ENCODE measurements around the gene ZBTB2.

Gene ZBTB2

DNA sequence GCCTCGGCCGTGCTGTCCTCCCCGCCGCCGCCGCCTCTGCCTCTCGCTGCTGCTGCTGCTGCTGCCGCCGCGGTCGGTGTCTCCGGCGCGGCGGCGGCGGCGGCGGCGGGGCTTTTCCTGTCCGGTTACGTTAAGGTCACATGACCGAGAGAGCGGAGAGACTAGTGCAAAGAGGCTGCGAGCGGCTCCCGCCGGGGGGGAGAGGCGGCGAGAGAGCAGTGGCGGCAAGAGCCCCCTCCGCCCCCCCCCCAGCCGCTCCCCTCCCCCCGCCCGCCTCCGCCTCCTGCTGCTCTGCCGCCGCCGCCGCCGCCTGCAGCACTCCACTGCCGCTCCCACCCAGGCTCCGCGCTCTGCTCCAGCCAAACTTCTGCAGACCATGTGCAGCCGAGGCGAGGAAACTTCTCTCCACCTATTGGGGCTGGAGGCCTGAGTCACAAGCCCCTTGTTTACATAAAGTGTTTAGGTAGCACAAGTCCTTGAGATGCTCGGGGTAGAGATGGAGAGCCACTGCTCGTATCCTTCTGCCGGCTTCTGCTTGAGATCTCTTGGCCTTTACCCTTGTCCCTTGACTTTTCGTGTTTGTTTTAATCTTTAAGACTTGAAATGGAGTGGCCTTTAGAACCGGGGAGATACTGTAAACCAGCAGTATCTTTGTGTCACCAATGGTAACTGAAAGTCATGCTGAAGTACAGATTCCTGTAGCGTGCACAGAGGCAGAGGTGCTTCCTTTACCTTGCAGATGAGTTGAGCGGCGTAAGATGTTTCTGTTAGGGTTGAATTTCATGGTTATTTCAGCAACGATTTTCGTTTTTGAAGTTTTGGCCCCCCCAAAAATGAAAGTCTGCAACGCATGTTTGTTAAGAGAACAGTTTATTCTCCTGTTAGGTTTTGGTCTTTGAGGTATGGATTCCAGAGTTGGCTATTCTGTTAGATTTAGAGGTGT lies at the start of gene ZBTB2:
Gene ZBTB2 (minus strand): TSS at position 89 of the 943 bp plus-strand sequence. CDS start 17,922 bp downstream, outside the sequence.
- peak; percentile 62 for DNase-seq (ENCODE audit: low spot score)

DNA sequence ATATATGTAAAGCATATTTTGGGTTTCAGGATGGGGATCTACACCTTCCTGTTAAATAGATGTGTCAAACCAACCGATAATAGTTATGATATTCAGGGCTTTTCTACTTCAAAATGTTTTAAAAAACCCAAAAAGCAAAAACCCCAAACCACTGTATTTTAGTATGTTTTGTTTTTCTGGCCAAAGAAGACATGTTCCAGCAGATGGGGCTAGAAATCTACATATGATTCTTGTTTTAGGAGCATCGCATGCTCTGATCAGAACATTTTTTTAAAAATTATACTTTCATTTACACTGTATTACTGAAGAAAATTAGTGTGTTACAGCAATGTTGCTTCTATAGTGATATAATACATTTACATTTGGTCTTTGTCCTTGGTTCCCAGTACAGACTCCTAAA lies 49.6 kb upstream of the ZBTB2 start:
- DNase-seq (ENCODE audit: low spot score) = no peak

DNA sequence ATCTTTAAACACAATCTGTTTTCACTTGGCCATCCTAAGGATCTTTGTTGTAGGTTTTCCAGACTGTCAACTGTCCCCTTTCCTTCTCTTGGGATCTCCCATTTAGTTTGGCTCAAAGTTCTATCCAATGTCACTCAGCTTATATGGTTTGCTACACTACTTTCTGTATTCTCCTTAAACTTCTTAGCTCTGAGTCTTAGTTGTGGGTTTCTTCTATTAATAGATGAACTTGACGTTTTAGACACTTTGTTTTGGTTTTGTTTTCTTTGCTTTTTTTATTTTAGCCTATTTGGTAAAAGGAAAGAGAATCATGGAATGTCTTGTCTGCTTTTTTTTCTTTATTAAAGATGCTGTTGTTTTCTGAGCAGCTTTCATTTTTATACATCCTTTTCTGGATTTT lies 49.1 kb upstream of the ZBTB2 start:
- no peak for DNase-seq (ENCODE audit: low spot score)

- no peak for DNase-seq (ENCODE audit: low spot score)
These were observed 46.0 kb upstream of the ZBTB2 start for GRCh38 chr6:151437401-151437800.

GRCh38 chr6:151436802-151437201 lies 45.4 kb upstream of the ZBTB2 start:
- no peak for DNase-seq (ENCODE audit: low spot score)

- DNase-seq (ENCODE audit: low spot score) = no peak
These were observed 44.9 kb upstream of the ZBTB2 start for GRCh38 chr6:151436300-151436699.

DNA sequence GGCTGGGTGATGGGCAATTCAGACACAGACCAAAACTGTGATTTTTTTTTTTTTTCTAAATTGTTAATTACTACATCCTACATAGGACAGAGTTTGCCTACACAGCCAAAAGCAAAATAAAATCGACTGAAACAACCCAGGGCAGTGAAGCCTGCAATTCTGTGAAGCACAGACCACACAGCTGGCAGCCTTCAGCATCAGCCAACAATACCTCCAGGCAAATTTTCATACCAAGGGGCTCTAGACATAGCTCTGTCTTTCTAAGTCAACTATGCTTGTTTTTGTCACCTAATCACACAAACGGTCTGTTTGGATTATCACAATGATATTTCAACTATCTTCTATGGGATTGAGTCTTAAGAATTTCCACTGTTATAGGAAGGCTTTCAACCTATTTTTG lies 43.0 kb upstream of the ZBTB2 start:
- no peak for DNase-seq (ENCODE audit: low spot score)

DNA sequence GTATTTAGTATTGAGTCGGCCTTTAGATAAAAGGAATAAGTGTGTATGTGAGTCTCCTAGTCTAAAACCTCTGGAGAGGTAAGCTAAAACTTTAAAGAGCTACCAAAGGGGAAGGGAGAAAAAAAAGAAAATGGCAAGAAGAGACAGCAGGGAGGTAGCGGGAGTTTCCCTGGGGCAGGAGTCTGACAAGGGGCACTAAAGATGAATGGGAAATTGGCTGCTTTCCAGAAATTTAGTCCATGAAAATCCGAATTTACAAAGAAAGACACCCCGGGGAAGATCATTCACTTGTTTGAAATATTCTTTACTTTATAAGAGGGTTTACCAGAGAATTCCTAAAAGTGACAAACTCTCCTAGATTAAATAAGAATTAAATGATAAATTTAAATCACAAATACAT lies 41.3 kb upstream of the ZBTB2 start:
- DNase-seq (ENCODE audit: low spot score) = no peak

DNA sequence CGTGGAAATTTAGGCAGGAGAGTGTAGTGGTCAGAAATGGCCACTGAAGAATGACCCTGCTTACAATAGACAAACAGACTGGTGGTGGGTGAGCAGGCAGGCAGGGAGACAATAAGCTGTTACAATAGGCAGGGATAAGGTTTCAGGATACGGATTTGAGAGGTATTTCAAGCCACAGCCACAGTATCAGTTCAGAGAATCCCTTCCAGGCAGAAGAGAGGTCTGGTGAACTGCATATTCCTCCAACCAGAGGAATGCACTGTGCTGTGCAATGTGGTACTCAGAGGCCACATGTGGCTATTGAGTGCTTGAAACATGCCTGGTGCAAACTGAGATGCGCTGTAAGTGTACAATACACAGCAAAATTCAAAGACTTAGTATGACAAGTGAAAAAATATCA lies 40.0 kb upstream of the ZBTB2 start:
- DNase-seq (ENCODE audit: low spot score) = no peak

DNA sequence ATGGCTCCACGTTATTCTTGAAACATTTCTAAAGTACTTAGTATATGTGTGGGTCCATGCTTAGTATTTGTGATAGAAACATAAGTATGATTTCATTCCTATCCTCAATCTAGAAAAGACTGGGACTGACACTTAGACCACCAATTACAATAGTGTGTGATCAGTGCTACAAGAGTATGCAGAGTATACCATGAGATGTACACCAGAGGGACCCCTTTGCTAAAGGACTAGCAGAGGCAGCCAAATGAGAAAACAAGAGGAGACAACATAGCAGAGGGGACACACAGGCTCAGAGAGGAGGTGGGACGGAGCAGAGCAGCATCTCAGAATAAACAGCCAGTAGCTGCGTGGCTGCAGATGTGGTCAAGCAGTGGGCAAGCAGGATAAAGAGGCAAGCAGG lies 39.5 kb upstream of the ZBTB2 start:
- DNase-seq (ENCODE audit: low spot score) = no peak

- no peak for DNase-seq (ENCODE audit: low spot score)
These were observed 36.9 kb upstream of the ZBTB2 start for GRCh38 chr6:151428093-151428735.

- DNase-seq (ENCODE audit: low spot score) = no peak
These were observed 34.2 kb upstream of the ZBTB2 start for GRCh38 chr6:151425561-151425960.

DNA sequence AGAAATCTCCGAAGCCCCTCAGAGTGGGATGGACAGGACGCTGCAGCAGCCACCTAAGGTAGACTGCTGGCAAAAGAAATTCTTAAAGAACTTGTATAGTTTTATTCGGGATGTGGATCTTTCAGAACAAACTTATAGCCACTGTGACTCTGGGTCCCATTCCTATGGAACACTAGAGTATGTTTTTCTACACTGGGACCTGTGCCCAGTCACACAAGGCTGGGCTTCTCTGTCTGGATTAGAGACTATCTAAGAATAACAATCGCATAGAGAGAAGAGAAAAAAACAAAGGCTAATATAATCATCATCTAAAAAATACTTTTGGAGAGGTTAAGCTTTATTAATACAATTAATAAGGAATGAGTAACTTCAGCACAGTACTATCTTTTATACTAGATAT lies 31.6 kb upstream of the ZBTB2 start:
- no peak for DNase-seq (ENCODE audit: low spot score)

- DNase-seq (ENCODE audit: low spot score) = no peak
These were observed 26.1 kb upstream of the ZBTB2 start for GRCh38 chr6:151417477-151417876.

GRCh38 chr6:151414641-151415260 lies 23.4 kb upstream of the ZBTB2 start:
- DNase-seq (ENCODE audit: low spot score) = no peak

DNA sequence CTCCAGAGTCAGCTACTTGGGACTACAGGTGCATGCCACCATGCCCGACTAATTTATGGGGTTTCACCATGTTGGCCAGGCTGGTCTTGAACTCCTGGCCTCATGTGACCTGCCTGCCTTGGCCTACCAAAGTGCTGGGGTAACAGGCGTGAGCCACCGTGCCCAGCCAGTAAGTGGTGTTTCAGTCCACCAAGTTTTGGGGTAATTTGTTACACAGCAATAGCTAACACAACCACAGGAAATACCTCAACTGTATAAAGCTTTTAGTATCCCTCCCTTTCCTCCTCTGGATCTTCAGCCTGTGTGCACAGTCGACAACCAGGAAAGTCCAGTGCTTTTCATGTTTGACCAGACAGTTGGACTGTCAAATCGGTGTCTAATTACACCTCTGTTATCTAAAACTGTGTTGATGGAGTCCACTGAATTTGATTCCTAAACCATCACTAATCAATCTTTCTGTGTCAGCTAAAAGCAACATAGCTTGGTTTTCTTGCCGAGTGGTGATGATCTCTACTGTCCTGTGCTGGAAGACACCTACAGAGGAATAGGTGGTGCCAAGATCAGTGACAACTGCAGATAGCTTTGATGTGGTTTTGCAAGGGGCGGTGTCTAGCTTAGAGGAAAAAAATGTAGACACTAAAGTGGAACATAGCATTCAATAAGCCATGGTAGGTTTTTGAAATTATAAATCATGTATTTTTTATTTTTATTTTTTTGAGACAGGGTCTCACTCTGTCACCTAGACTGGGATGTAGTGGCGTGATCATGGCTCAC lies 22.2 kb upstream of the ZBTB2 start:
- DNase-seq (ENCODE audit: low spot score) = no peak

DNA sequence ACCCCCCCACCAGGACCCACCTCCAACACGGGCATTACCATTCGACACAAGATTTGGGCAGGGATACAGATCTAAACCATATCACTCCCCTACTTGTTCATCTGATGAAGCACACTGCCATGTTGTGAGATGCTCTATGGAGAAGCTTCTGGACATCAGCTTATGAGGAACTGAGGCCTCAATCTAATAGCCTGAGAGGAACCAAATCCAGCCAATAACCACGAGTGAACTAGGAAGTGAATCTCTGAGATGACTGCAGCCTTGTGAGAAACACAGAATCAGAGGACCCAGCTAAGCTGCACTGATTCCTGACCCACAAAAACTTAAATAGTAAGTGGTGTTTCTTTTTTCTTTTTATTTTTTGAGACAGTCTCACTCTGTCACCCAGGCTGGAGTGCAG lies 21.6 kb upstream of the ZBTB2 start:
- DNase-seq (ENCODE audit: low spot score) = no peak

DNA sequence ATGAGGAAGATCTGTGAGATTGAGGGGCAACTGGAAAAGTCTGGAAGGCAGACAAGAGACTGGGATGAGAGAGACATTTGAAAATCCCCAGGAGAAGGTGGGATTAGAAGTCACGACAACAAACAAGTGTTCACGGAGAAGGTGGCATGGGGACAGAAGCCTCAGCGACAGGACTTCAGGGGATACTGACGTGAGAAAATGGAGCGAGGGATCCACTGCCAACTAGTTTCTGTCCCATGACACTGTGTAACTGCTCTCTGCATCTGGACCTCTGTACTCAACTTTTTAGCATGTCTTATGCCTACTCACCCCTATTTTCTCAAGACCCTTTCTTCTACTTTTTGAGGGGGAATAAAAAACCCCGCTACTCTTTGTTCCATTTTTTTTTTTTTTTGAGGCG lies 18.3 kb upstream of the ZBTB2 start:
- no peak for DNase-seq (ENCODE audit: low spot score)

DNA sequence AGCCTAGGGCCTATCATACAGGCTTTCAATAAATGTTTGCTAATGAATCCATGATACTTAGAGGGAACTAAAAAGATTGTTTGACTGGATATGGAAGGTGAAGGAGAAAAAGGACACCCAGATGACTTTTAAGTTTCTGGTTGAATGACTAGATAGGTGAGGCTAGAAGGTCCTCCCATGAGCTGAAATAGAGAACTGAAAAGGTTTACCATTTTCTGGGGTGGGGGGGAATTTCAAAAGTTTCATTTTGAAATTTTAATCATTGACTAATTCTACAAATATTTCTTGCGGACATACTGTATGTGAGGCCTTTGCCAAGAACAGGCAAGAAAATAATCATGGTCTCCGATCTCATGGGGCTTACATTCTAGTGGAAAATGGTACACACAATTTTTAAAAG lies 17.9 kb upstream of the ZBTB2 start:
- DNase-seq (ENCODE audit: low spot score) = no peak

- no peak for DNase-seq (ENCODE audit: low spot score)
These were observed 17.5 kb upstream of the ZBTB2 start for GRCh38 chr6:151408858-151409257.

GRCh38 chr6:151403919-151404308 lies 12.6 kb upstream of the ZBTB2 start:
- no peak for DNase-seq (ENCODE audit: low spot score)

DNA sequence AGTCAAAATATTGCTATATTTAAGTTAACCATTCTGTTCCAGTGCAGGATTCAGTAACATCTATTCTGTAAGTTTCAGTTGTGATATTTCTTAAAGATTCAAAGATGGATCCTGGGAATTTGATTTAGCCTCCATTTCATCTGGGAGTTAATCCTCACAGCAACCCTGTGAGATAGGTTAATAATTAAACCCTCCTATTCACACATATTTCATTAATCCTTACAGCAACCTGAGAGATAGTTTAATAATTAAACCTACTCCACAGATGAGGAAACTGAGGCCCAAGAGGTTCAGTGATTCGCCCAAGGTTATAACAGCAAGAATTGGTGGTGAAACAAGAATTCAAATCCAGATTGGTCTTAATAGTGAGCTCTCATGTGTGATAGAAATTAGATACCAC lies 10.9 kb upstream of the ZBTB2 start:
- DNase-seq (ENCODE audit: low spot score) = no peak
